SK-N-DZ (cell line): ENCODE results near the gene GATA6.

ENCODE experiments used
- DNase-seq: peaks from one replicate; pipeline ENCODE4 v3.0.0-alpha.2; 2015; ENCODE audit warnings: low spot score

The GATA6 gene

GRCh38 chr18:22166069-22166950, 3.1 kb upstream of the GATA6 start:
- no peak for DNase-seq

- peak; percentile 12 for DNase-seq
Observed at GRCh38 chr18:22167091-22167470, 2.3 kb upstream of the GATA6 start.

DNA sequence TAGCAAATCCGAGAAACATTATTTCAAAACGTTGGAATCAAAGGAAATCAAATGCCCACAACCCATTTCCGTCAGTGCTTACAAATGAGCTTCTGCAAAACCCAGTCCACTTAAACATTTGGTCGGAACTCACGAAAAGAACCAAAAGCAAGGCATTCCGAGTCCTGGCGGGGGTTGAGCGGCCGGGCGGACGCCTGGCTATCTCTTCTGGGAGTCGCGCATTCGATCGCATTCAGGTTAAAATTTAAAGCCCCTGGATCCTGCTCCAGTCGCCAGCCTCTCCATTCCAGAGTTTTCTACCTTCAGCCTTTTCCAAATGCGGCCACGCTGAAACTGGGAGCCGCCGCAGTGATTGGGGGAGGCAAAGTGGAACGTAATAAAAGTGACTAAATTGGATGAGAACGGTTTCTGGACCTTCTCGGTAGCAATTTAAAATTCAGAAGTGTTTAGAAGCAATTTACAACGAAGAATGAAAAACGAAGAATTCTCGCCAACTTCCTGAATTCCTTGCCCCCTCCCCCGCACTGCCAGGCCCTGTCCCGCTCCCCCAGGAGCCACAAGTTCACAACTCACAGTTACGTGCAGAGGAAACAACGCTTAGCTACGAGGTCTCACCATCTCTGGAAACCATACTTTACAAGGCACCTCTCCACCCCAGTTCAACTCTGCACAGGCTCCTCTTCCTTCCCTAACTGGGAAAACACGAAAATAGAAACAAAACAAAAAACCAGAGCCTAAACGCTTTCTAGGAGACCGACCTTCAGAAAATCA, 1.7 kb upstream of the GATA6 start:
- peak; percentile 24 for DNase-seq

GRCh38 chr18:22168360-22168921, 948 bp upstream of the GATA6 start:
- peak; percentile 28 for DNase-seq

DNA sequence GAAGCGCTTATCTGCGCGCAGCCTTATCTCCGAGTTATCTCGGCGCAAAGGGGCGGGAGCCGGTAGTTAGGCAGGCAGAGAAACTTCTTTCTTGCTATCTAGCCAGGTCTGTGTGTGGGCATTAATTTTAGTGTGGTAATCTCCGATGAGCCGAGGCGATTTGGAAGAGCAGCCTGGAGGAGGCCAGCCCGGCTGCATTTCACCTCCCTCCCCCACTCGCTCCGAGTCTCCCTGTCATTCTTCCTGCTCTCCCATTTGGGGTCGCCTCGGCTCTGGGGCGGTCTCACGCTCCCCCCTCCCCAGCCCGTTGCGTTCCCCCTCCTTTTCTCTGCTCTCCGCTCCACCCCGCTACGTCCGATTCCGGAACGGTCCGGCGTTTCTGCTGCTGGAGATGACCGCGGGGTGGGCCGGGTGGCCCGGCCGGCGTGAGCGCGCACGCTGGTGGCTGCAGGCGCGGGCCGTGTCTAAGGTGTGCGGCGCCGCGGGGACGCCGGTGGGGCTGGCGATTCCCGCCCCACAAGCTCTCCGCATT, 566 bp downstream of the GATA6 start:
- peak; percentile 10 for DNase-seq

- no peak for DNase-seq
Observed at GRCh38 chr18:22170421-22171257, 1.2 kb downstream of the GATA6 start.

DNA sequence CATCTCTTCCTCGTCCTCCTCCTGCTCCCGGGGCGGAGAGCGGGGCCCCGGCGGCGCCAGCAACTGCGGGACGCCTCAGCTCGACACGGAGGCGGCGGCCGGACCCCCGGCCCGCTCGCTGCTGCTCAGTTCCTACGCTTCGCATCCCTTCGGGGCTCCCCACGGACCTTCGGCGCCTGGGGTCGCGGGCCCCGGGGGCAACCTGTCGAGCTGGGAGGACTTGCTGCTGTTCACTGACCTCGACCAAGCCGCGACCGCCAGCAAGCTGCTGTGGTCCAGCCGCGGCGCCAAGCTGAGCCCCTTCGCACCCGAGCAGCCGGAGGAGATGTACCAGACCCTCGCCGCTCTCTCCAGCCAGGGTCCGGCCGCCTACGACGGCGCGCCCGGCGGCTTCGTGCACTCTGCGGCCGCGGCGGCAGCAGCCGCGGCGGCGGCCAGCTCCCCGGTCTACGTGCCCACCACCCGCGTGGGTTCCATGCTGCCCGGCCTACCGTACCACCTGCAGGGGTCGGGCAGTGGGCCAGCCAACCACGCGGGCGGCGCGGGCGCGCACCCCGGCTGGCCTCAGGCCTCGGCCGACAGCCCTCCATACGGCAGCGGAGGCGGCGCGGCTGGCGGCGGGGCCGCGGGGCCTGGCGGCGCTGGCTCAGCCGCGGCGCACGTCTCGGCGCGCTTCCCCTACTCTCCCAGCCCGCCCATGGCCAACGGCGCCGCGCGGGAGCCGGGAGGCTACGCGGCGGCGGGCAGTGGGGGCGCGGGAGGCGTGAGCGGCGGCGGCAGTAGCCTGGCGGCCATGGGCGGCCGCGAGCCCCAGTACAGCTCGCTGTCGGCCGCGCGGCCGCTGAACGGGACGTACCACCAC, 2.1 kb downstream of the GATA6 start:
- no peak for DNase-seq

- DNase-seq: no peak
Observed at GRCh38 chr18:22172120-22172582, 2.8 kb downstream of the GATA6 start.

GRCh38 chr18:22172594-22173049, 3.2 kb downstream of the GATA6 start:
- DNase-seq: no peak

DNA sequence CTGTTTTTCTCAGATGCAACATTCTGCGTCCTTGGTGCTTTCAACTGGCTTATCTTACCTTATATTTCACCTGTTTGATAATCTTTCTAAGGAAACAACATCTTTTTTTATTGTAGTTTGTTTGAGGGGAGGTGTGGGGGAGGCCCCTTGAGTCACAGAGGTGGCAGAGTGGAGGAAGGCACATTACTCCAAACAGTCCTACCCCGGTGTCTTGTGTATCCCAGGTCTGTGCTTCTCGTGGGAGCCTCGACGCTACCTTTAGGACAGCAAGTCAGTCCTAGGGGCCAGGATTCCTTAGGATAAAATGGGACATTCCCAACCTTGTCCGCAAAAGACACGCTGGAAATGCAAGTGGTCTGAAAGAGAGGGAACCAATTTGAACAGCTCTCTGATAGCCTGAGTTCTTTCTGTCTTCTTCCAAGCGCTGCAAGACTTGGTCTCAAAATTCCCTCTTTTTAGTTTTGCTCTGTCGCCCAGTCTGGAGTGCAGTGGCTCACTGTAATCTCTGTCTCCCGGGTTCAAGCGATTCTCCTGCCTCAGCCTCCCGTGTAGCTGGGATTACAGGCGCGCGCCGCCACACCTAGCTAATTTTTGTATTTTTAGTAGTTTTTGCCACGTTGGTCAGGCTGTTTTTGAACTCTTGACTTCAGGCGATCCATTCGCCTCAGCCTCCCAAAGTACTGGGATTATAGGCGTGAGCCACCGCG, 4.0 kb downstream of the GATA6 start:
- no peak for DNase-seq

- DNase-seq: no peak
Observed at GRCh38 chr18:22173928-22174301, 4.5 kb downstream of the GATA6 start.

- no peak for DNase-seq
Observed at GRCh38 chr18:22174341-22175145, 5.2 kb downstream of the GATA6 start.

GRCh38 chr18:22175346-22175745, 6.0 kb downstream of the GATA6 start:
- DNase-seq: no peak

GRCh38 chr18:22176420-22177326, 7.3 kb downstream of the GATA6 start:
- no peak for DNase-seq

DNA sequence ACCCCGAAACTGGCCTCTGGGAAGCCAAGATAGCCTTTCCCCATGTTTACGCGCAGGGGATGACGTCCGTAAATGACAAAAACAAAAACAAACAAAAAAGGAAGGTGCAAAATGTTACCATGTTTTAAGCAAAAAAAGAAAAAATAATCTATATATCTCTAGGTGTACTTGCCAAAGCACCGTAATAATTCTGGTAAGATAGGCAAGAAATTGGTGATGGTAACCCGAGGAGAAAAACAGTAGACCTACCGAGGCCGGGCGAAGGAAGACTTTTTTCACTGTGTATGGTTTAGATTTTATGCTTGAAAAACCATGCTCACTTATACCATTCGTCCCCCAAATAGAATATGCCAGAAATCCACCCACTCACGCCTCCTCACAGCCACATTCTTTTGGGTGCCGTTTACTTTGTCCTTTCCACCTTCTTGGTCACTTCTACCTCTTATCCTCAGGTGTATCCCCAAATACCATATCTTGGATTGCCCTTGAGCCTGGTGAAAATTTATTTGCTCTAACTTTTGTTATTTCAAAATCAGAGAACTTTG, 8.0 kb downstream of the GATA6 start:
- DNase-seq: no peak

DNA sequence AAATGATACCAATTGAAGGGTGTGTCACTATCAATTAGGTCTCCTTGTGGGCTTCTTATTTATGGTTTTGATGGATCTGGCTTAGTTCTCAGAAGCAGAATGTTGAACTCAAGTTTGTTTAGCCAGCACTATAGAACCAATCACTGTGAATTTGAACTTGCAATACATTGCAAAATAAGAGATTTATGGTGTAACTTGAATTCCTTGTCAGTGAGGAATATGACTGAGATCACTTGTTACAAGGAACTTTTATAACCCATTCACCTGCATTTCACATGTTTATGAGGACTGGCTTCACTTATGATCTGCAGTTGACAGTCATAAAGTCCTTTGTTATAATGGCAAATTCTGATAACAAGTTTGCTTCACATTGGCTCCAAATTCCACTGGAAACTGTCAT, 9.8 kb downstream of the GATA6 start:
- no peak for DNase-seq

- no peak for DNase-seq
Observed at GRCh38 chr18:22179631-22180030, 10.2 kb downstream of the GATA6 start.
